HG03342 (cell line): ENCODE data around the gene ASCC1.
"Not testable (repeated sequence)": the region's sequence is repeated elsewhere in the genome, so short reads cannot be mapped to it uniquely, and the experiment has no call there.

Source experiments
- ATAC-seq: cut with Tn5 transposase; IDR thresholded peaks from one replicate; pipeline ENCODE4 v1.9.1; 2021; ENCODE audit warnings: mild to moderate bottlenecking, moderate library complexity; ENCODE audit not compliant: unreplicated experiment

The ASCC1 gene

DNA sequence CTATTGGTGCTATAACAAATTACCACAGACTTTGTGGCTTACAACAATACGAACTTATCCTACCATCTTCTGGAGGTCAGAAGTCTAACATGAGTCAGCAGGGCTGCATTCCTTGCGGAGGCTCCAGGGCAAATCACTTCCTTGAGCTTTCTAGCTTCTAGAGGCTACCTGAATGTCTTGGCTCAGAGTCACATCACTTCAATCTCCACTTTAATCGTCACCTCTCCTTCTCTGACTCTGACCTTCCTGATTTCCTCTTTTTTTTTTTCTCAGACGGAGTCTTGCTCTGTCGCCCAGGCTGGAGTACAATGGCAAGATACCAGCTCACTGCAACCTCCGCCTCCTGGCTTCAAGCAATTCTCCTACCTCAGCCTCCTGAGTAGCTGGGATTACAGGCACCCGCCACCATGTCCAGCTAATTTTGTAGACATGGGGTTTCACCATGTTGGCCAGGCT, 44.9 kb downstream of the ASCC1 start:
- ATAC-seq = no peak

GRCh38 chr10:72170733-72171132, 45.3 kb downstream of the ASCC1 start:
- no peak for ATAC-seq

DNA sequence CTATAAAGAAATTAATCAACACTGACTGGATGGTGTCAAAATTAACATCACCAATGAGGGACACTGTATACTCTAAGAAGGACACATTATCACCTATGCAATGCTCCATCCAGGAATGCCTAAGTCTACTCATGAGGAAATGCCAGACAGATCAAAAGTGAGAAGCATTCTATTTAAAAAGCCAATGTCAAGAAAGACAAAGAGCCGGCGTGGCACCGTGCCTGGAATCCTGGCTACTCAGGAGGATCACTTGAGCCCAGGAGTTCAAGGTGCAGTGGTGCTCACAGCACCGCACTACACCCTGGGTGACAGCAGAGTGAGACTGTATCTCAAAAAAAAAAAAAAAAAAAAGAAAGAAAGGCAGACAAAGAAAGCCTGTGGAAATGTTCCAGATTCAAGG, 45.8 kb downstream of the ASCC1 start:
- ATAC-seq = no peak

DNA sequence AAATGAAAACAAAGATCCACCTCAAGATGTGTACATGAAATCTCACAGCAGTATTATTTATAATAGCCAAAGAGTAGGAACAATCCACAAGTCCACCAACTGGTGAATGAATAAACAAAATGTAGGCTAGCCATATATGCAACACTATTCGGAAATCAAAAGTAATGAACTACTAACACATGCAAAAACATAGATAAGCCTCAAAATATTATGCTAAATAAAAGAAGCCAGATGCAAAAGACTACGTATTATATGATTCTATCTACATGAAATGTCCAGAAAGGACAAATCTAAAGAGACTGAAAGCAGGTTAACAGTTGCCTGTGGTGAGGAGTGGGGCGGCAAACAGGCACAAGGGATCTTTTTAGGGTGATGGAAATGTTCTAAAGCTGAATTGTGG, 49.0 kb downstream of the ASCC1 start:
- ATAC-seq = no peak

GRCh38 chr10:72164617-72165016, 51.5 kb downstream of the ASCC1 start:
- no peak for ATAC-seq

GRCh38 chr10:72162978-72163377, 53.1 kb downstream of the ASCC1 start:
- no peak for ATAC-seq

DNA sequence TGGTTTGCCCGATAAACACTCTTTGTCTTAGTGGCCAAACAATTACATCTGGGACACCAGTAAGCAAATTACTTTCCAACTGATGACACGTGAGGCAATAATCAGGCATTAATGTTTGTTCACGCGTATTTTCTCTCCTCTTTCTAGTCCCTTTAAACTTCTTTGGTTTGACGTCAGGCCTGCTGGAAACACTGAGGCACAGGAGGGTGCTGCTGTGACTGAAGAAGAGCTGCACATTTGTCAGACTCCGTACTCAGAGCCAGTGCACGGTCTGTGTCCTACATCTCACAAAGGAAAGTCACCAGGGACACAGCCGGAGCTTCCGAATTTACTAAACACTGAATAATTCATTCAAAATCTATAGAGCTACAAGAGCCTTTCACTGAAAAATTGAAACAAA, 57.9 kb downstream of the ASCC1 start:
- ATAC-seq = no peak

DNA sequence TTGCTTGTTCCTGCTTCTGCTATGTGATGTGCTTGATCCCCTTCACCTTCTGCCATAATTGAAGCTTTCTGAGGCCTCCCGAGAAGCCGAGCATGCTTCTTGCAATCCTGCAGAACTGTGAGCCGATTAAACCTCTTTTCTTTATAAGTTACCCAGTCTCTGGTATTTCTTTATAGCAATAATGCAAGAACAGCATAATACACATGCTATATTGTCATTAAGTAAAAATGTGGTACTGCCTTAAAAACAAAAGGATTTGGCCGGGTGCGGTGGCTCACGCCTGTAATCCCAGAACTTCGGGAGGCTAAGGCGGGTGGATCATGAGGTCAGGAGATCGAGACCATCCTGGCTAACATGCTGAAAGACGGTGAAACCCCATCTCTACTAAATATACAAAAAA, 59.9 kb downstream of the ASCC1 start:
- ATAC-seq = no peak

DNA sequence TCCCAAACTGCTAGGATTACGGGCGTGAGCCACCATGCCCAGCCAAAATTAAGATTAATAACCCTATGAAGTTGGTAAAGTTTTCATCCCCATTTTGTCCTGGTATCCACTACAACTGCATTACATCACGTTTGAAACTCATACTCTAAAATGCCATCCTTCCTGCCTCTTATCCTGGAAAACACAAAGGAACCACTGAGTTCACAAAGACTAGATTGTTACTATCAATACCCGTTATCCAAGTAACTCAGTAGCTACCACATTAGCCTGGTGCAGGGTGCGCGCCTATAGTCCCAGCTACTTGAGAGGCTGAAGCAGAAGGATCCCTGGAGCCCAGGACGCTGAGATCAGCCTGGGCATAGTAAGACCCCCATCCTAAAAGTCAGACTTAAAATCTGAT, 63.8 kb downstream of the ASCC1 start:
- ATAC-seq = no peak

- ATAC-seq = not testable (repeated sequence)
Observed at GRCh38 chr10:72150746-72151478, 65.2 kb downstream of the ASCC1 start.

GRCh38 chr10:72147324-72147584, 68.8 kb downstream of the ASCC1 start:
- ATAC-seq = not testable (repeated sequence)

GRCh38 chr10:72146559-72147323, 69.3 kb downstream of the ASCC1 start:
- no peak for ATAC-seq

- ATAC-seq = no peak
Observed at GRCh38 chr10:72146071-72146470, 70.0 kb downstream of the ASCC1 start.

GRCh38 chr10:72145657-72146056, 70.4 kb downstream of the ASCC1 start:
- no peak for ATAC-seq

DNA sequence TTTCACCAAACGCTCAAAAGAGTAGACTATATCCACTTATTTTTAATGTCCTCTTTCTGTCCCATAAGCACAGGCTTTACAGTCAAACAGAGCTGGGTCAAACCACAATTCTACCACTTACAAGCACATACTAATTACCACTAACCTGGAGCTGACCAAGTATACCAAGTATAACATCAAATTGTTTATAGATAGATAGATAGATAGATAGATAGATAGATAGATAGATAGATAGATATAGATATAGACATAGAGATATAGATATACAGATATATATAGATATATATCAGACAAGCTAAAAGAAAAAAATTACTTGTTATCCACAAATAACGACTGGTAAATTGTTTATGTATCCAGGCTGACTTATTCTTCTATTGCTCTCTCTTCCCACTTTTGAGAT, 75.2 kb downstream of the ASCC1 start:
- no peak for ATAC-seq

- ATAC-seq = no peak
Observed at GRCh38 chr10:72140174-72140573, 75.9 kb downstream of the ASCC1 start.

DNA sequence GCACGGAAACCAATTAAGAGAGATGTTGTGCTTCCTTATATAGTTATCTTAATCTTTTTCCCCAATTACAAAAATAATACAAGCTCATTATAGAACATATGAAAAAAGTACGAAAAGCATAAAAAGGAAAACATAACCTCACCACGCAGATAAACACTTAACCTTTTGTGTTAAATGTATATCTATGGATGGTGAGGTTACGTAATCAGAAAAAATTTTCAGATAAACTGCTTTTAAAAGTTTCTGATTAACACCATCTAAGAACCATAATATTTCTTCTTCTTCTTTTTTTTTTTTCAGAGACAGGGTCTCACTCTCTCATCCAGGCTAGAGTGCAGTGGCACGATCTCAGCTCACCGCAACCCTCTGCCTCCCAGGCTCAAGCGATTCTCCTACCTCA, 78.5 kb downstream of the ASCC1 start:
- ATAC-seq = no peak

DNA sequence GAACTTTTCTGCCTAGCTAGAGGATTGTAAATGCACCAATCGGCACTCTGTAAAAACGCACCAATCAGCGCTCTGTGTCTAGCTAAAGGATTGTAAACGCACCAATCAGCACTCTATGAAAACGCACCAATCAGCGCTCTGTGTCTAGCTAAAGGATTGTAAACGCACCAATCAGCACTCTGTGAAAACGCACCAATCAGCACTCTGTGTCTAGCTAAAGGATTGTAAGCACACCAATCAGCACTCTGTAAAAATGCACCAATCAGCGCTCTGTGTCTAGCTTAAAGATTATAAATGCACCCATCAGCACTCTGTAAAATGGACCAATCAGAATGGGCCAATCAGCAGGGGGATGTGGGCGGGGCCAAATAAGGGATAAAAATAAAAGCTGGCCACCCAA, 79.9 kb downstream of the ASCC1 start:
- not testable (repeated sequence) for ATAC-seq

- ATAC-seq = no peak
Observed at GRCh38 chr10:72134785-72135767, 81.0 kb downstream of the ASCC1 start.

- peak; percentile 85 for ATAC-seq
Observed at GRCh38 chr10:72133517-72133916, 82.6 kb downstream of the ASCC1 start.

GRCh38 chr10:72132854-72133253, 83.2 kb downstream of the ASCC1 start:
- ATAC-seq = no peak
